ENCODE data around the gene SGCG.

Gene SGCG

DNA sequence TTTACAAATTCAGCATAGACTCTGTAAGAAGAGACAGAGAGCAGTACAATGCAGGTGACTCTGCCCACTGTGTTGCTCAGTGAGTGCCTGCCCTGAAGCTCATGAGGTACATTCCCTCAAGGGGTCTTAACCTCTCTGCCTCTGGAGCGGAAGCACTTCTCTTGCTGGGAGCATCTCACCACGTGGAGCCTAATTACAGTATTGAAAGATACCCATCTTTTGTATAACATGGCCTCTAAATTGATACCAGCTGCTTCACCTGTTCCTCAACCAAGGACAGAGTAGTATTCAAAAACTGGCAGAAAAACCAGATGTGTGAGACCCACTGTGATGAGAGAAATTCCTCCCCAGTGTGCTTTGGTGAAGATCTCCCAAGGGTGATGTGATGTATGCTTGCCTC lies 175.6 kb downstream of the SGCG start:
- in situ Hi-C loops (cut with MboI; ENCODE audit: low pct_unique_long_range_greater_than_20kb, low sequenced_read_pairs, unreplicated experiment) = loop anchor here (25.0 kb wide), 1 partner anchor 531 kb away; the partner anchor contains the start of genes C1QTNF9B and MIPEP
- DNase-seq (ENCODE audit: low spot score) = no peak
- TF ChIP-seq, protein P1, sequence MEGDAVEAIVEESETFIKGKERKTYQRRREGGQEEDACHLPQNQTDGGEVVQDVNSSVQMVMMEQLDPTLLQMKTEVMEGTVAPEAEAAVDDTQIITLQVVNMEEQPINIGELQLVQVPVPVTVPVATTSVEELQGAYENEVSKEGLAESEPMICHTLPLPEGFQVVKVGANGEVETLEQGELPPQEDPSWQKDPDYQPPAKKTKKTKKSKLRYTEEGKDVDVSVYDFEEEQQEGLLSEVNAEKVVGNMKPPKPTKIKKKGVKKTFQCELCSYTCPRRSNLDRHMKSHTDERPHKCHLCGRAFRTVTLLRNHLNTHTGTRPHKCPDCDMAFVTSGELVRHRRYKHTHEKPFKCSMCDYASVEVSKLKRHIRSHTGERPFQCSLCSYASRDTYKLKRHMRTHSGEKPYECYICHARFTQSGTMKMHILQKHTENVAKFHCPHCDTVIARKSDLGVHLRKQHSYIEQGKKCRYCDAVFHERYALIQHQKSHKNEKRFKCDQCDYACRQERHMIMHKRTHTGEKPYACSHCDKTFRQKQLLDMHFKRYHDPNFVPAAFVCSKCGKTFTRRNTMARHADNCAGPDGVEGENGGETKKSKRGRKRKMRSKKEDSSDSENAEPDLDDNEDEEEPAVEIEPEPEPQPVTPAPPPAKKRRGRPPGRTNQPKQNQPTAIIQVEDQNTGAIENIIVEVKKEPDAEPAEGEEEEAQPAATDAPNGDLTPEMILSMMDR (IDR thresholded peaks at IDR 0.05; ENCODE audit: extremely low read depth, insufficient read depth, missing control alignments) = no peak

DNA sequence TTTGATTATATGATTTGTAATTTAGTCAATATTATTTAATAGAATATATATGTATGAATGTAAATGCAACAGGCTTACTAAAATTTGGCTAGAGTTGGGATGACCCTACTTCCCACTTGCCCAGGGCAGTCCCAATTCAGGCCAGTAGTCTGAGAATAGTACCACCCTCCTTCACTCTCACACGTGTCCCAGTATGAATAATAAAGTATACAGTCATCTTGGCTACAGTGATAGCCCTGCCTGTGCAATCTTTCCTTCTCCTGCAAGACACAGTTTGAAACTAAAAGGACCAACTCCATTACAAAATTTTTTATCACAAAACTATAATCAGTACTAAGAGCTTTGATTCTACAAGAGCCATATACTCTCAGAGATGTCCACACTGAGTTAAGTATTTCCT lies 176.6 kb downstream of the SGCG start:
- TF ChIP-seq, protein P1 (IDR thresholded peaks at IDR 0.05; ENCODE audit: extremely low read depth, insufficient read depth, missing control alignments) = no peak
- DNase-seq (ENCODE audit: low spot score) = no peak
- in situ Hi-C loops (cut with MboI; ENCODE audit: low pct_unique_long_range_greater_than_20kb, low sequenced_read_pairs, unreplicated experiment) = loop anchor here (25.0 kb wide), 1 partner anchor 530 kb away; the partner anchor contains the start of genes C1QTNF9B and MIPEP

DNA sequence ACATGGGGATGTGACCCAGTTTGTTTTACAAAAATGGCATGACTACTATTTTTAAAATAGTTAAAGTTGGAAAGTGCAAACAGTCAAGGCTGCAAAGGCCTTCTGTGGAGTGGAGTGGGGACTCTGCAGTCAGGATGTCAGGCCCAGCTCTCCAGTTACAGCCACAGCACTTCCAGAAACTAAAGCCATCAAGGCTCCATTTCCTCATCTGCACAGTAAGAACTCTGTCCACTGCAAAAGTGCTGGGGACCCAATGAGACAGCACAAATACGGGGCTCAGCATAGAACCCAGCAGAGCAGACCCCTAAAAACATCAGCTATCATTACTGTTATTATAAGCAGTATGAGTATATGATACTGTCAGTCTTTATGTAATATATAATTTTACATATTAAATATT lies 179.1 kb downstream of the SGCG start:
- no peak for DNase-seq (ENCODE audit: low spot score)
- TF ChIP-seq, protein P1 (IDR thresholded peaks at IDR 0.05; ENCODE audit: extremely low read depth, insufficient read depth, missing control alignments) = no peak
- in situ Hi-C loops (cut with MboI; ENCODE audit: low pct_unique_long_range_greater_than_20kb, low sequenced_read_pairs, unreplicated experiment) = loop anchor here (25.0 kb wide), 1 partner anchor 527 kb away; the partner anchor contains the start of genes C1QTNF9B and MIPEP

DNA sequence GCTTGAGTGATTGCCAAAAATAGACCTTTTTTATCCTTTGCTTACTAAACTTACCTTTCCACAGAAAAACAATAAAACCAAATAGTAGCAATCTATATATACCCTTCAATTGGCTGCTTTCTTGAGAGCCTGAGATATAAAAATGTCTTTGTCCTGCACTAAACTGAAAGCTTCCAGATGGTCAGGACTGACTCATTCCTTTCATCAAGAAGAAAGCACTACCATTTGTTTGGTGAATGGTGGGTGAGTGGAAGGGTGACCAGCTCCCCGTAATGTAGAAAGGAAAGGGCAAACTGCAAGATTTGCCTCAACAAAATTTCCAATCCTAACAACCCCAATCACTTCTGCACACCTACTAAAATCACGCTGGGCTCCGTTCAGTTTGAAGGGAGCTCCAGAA lies 184.9 kb downstream of the SGCG start:
- no peak for DNase-seq (ENCODE audit: low spot score)
- TF ChIP-seq, protein P1 (IDR thresholded peaks at IDR 0.05; ENCODE audit: extremely low read depth, insufficient read depth, missing control alignments) = no peak
- in situ Hi-C loops (cut with MboI; ENCODE audit: low pct_unique_long_range_greater_than_20kb, low sequenced_read_pairs, unreplicated experiment) = loop anchor here (25.0 kb wide), 1 partner anchor 522 kb away; the partner anchor contains the start of genes C1QTNF9B and MIPEP

DNA sequence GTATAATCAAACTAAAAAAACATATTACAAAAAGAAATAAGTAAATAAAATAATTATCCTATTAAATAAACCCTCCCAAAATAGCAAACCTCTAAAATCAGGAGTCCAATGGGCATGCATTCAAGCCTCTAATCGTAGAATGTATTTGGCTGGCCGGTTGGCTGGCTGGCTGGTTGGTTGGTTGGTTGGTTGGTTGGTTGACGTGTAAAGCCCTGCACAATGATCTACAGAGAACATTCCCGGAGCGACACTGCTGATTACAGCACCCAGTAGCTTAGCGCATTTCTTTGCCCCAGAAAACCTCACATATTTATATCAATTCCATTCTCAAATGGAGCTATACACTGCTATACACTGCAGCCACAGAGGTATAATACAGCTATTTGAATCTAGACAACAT lies 187.1 kb downstream of the SGCG start:
- no peak for DNase-seq (ENCODE audit: low spot score)
- TF ChIP-seq, protein P1 (IDR thresholded peaks at IDR 0.05; ENCODE audit: extremely low read depth, insufficient read depth, missing control alignments) = no peak
- in situ Hi-C loops (cut with MboI; ENCODE audit: low pct_unique_long_range_greater_than_20kb, low sequenced_read_pairs, unreplicated experiment) = loop anchor here (25.0 kb wide), 1 partner anchor 519 kb away; the partner anchor contains the start of genes C1QTNF9B and MIPEP

DNA sequence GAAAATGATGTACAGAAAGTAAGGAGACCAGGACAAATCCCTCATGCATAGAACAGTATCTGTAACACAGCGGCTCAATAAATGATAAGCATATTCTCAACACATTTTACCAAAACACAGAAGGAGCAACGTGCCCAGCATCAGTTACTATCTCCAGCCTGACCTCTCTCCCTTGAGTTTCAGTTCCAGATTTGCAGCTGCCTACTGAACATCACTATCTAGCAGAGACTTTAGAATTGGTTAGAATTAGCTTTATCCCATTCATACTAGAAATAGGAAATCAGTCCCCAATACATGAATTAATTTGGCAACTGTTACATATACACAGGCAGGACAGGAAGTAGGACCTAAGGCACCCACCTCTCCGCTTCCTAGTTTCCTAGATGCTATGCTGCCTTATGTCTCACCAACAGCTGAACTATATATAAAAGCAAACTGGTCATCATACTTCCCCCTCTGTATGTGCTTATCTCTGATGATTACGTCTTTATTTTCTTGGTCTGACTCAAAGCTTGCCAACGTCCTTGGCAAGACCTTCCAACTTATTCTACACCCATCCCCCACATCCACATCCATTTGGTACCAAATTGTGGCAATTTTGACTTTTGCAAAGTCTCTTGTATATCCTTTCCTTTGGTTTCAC lies 191.6 kb downstream of the SGCG start:
- in situ Hi-C loops (cut with MboI; ENCODE audit: low pct_unique_long_range_greater_than_20kb, low sequenced_read_pairs, unreplicated experiment) = loop anchor here (25.0 kb wide), 1 partner anchor 515 kb away; the partner anchor contains the start of genes C1QTNF9B and MIPEP
- TF ChIP-seq, protein P1 (IDR thresholded peaks at IDR 0.05; ENCODE audit: extremely low read depth, insufficient read depth, missing control alignments) = no peak
- DNase-seq (ENCODE audit: low spot score) = peak; percentile 18
